Spinal cord (tissue), 10 donors: ENCODE measurements around the gene DAZAP2. TPM values are rescaled to one million over a fixed set of nuclear protein-coding genes. Genes with fewer than 3 reads are reported as not detected.
"Not testable (repeated sequence)": the region's sequence is repeated elsewhere in the genome, so short reads cannot be mapped to it uniquely, and the experiment has no call there.

Experiments
- DNase-seq, 6 donors: peaks; one replicate each; pipeline versions ENCODE4 v3.0.0 to v3.0.0-alpha.2; 2013 to 2015; ENCODE audit warnings: low spot score in 6 of 6, low read depth in 4 of 6
- H3K27ac ChIP-seq: one replicate; pipeline ENCODE4 v1.5.1; 2013; ENCODE audit warnings: low read depth, low read length, control low read depth
- H3K27me3 ChIP-seq: one replicate; pipeline ENCODE4 v1.6.1; 2013; ENCODE audit warnings: low read length; ENCODE audit not compliant: control insufficient read depth, insufficient read depth
- H3K36me3 ChIP-seq: one replicate; pipeline ENCODE4 v1.6.1; 2013; ENCODE audit warnings: low read length; ENCODE audit not compliant: control insufficient read depth, insufficient read depth
- H3K4me1 ChIP-seq: one replicate; pipeline ENCODE4 v1.6.1; 2013; ENCODE audit warnings: low read length; ENCODE audit not compliant: control insufficient read depth, insufficient read depth
- H3K4me3 ChIP-seq: one replicate; pipeline ENCODE4 v1.5.1; 2013; ENCODE audit warnings: low read depth, low read length, control low read depth
- H3K9me3 ChIP-seq: one replicate; pipeline ENCODE4 v1.6.1; 2013; ENCODE audit warnings: low read length; ENCODE audit not compliant: control insufficient read depth, insufficient read depth
- WGBS: methylation state at CpG from one replicate; pipeline ENCODE4 v1.1.5; 2013; ENCODE audit warnings: missing lambda C conversion rate; ENCODE audit not compliant: insufficient coverage; 5-methylcytosine and 5-hydroxymethylcytosine counted together
- polyA plus RNA-seq, 2 donors: library from polyadenylated mRNA; unstranded; fragments of 120-200 nt; gene quantifications; one replicate each; pipeline ENCODE4 v1.2.1, GENCODE V29; 2013; ENCODE audit not compliant: insufficient read length in 2 of 2
- total RNA-seq, 2 donors: library from RNA; depleted of rRNA in 1 of 2; stranded (reverse); fragments of 120-200 nt in 1 of 2; fragments of >200 nt in 1 of 2; gene quantifications; one replicate each; pipeline versions ENCODE4 v1.2.3 to v1.2.4, GENCODE V29; 2013 to 2014
- donor health status: healthy.

DAZAP2 gene
- total and polyA plus RNA-seq, 4 donors: 69.4 to 199 (median 146) TPM

DNA sequence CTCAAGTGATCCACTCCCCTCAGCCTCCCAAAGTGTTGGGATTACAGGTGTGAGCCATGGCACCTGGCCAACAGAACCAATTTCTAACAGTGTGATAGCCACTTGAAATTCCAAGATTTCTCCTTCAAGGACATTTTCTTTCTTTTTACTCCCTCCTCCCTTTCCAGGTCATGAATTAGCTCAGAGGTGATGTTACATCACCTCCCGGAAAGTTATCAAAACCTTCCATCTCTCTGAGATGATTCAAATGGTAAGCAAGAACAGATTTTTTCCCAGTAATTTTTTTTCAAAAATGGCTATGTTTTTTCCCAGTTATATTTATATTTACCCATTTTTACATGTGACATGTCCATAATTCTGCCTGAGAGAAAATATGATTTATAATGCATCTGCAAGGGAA is 47.2 kb downstream of the DAZAP2 start:
- Histone ChIP-seq H3K27me3 (no peaks in the 10 kb centered on the region), H3K27ac (no peak overlapping the region), H3K4me3 (no peak overlapping the region), H3K9me3 (no peaks in the 10 kb centered on the region), H3K36me3 (no peaks in the 10 kb centered on the region), H3K4me1 (no peaks in the 10 kb centered on the region)
- DNase-seq: no peak
- WGBS: no CpG with 5 or more reads among the region's 1 CpG

DNA sequence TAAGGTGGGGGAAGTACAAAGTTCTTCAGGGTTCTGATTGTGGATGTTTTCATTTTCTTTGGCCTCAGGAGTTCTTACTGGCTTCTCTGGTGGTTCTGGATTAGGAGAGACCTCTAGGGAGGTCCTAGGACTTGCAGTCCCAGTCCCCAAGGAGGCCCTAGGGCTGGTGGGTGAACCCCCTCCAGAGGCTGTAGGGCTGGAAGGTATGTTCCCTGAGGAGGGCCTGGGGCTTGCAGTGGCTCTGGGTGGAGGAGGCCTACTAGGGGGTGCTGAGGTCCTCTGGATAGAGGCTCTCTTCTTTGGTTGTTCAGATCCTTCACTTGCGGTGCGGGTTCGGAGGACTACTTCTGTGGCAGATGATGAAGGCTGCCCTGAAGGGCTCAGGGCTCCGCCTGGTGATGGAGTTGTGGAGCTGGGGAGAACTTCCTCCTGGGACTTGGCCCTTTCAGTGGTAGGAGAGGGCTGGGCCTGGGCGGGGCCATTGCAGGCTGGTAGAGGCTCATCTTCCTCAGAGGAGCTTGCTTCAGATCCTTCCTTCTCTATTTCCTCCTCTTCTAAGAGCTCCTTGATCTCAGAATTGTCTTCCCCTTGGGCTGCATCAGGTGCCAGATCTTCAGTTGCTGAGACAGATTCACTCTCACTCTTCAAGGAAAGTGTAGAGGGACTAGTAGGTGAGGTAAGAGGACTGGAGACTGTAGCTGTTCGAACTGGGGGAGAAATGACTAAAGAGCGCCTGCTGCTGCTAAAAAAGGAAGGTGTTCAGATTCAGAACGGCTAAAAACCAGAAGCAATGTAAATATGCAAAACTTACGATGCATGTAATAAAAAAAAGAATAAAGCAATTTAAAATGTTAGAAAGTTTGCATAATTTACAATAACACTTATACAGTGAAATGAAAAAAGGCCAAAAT is 53.2 kb downstream of the DAZAP2 start:
- H3K27ac ChIP-seq, H3K4me3 ChIP-seq, H3K9me3 ChIP-seq, H3K36me3 ChIP-seq, H3K27me3 ChIP-seq, H3K4me1 ChIP-seq, DNase-seq: not testable (repeated sequence)
- WGBS: 90% methylated on average over 6 of the region's 9 CpGs

Other genes with a start within 250 kb of the DAZAP2 start
- 100 to 1,000 TPM in 1 of 2 donors, 10 to 100 TPM in 1; 52.0 to 102 TPM for gene SLC11A2, start 212.4 kb upstream of the DAZAP2 start, total RNA-seq
- gene SLC11A2, start 212.4 kb upstream of the DAZAP2 start, polyA plus RNA-seq: 10 to 100 TPM; 56.0 to 65.1 TPM
- 10 to 100 TPM; 66.5 to 67.5 TPM for gene LETMD1, start 190.5 kb upstream of the DAZAP2 start, total RNA-seq
- 100 to 1,000 TPM in 1 of 2 donors, 10 to 100 TPM in 1; 80.4 to 105 TPM for gene LETMD1, start 190.5 kb upstream of the DAZAP2 start, polyA plus RNA-seq
- gene CSRNP2, start 155.2 kb upstream of the DAZAP2 start, total RNA-seq: 10 to 100 TPM; 30.9 to 41.6 TPM
- gene CSRNP2, start 155.2 kb upstream of the DAZAP2 start, polyA plus RNA-seq: 10 to 100 TPM; 53.4 to 61.1 TPM
- 10 to 100 TPM; 23.2 to 23.7 TPM for gene TFCP2, start 65.7 kb upstream of the DAZAP2 start, total RNA-seq
- 10 to 100 TPM; 49.1 to 50.6 TPM for gene TFCP2, start 65.7 kb upstream of the DAZAP2 start, polyA plus RNA-seq
- gene POU6F1, start 20.8 kb upstream of the DAZAP2 start, total RNA-seq: 1 to 10 TPM; 8.8 to 9.1 TPM
- gene POU6F1, start 20.8 kb upstream of the DAZAP2 start, polyA plus RNA-seq: 10 to 100 TPM; 33.5 to 44.2 TPM
- 10 to 100 TPM in 1 of 2 donors, 1 to 10 TPM in 1; 5.1 to 17.6 TPM for gene SMAGP, start 31.6 kb downstream of the DAZAP2 start, total RNA-seq
- 1 to 10 TPM; 6.0 to 8.3 TPM for gene SMAGP, start 31.6 kb downstream of the DAZAP2 start, polyA plus RNA-seq
- gene BIN2, start 85.3 kb downstream of the DAZAP2 start, total RNA-seq: 1 to 10 TPM; 5.6 to 7.2 TPM
- 1 to 10 TPM; 6.0 to 8.4 TPM for gene BIN2, start 85.3 kb downstream of the DAZAP2 start, polyA plus RNA-seq
- not detected for gene CELA1, start 107.9 kb downstream of the DAZAP2 start, total RNA-seq
- not detected for gene CELA1, start 107.9 kb downstream of the DAZAP2 start, polyA plus RNA-seq
- 1 to 10 TPM; 1.2 to 5.0 TPM for gene GALNT6, start 152.6 kb downstream of the DAZAP2 start, total RNA-seq
- under 1 TPM; 0.80 to 0.82 TPM for gene GALNT6, start 152.6 kb downstream of the DAZAP2 start, polyA plus RNA-seq
- 10 to 100 TPM; 10.9 to 30.0 TPM for gene SLC4A8, start 186.0 kb downstream of the DAZAP2 start, total RNA-seq
- gene SLC4A8, start 186.0 kb downstream of the DAZAP2 start, polyA plus RNA-seq: 10 to 100 TPM; 18.0 to 23.8 TPM